GM23248 (cell line): ENCODE data around the gene FOXD2. TPM values are rescaled to one million over a fixed set of nuclear protein-coding genes. Genes with fewer than 3 reads are reported as not detected.

ENCODE experiments used
- DNase-seq: peaks from one replicate; pipeline ENCODE4 v3.0.0-alpha.2; 2015
- H2AFZ ChIP-seq: fragments of 200-600 bp; sonication (generic); 2 replicates; pipeline ENCODE4 v1.6.1; 2016; ENCODE audit warnings: antibody characterized with exemption
- H3F3A ChIP-seq: fragments of 200-600 bp; sonication (generic); 2 replicates; pipeline ENCODE4 v1.6.1; 2016; ENCODE audit warnings: mild to moderate bottlenecking, antibody characterized with exemption, mixed run types; ENCODE audit not compliant: insufficient read depth
- H3K27ac ChIP-seq: fragments of 200-600 bp; sonication (generic); 2 replicates; pipeline ENCODE4 v1.5.1; 2016; ENCODE audit warnings: mild to moderate bottlenecking
- H3K27me3 ChIP-seq: fragments of 200-600 bp; sonication (generic); replicated peaks from 2 replicates; pipeline ENCODE4 v1.6.1; 2016; ENCODE audit warnings: mild to moderate bottlenecking; ENCODE audit not compliant: insufficient read depth
- H3K36me3 ChIP-seq: fragments of 200-600 bp; sonication (generic); 2 replicates; pipeline ENCODE4 v1.6.1; 2016; ENCODE audit warnings: low read depth, mild to moderate bottlenecking
- H3K4me1 ChIP-seq: fragments of 200-600 bp; sonication (generic); 2 replicates; pipeline ENCODE4 v1.6.1; 2016; ENCODE audit warnings: mild to moderate bottlenecking; ENCODE audit not compliant: insufficient read depth
- H3K4me2 ChIP-seq: fragments of 200-600 bp; sonication (generic); one replicate; pipeline ENCODE4 v1.6.1; 2016; ENCODE audit warnings: mild to moderate bottlenecking; ENCODE audit not compliant: unreplicated experiment
- H3K4me3 ChIP-seq: fragments of 200-600 bp; sonication (generic); 2 replicates; pipeline ENCODE4 v1.5.1; 2016; ENCODE audit warnings: mild to moderate bottlenecking
- H3K79me2 ChIP-seq: fragments of 200-600 bp; sonication (generic); 2 replicates; pipeline ENCODE4 v1.6.1; 2016; ENCODE audit warnings: mild to moderate bottlenecking; ENCODE audit not compliant: insufficient read depth
- H3K9ac ChIP-seq: fragments of 200-600 bp; sonication (generic); 2 replicates; pipeline ENCODE4 v1.6.1; 2016; ENCODE audit warnings: mild to moderate bottlenecking
- H3K9me2 ChIP-seq: fragments of 200-600 bp; sonication (generic); 2 replicates; pipeline ENCODE4 v1.6.1; 2016; ENCODE audit warnings: mixed run types, mild to moderate bottlenecking, moderate library complexity; ENCODE audit not compliant: insufficient read depth
- H3K9me3 ChIP-seq: fragments of 200-600 bp; sonication (generic); one replicate; pipeline ENCODE4 v1.6.1; 2017; ENCODE audit warnings: low read depth
- H4K20me1 ChIP-seq: fragments of 200-600 bp; sonication (generic); 2 replicates; pipeline ENCODE4 v1.6.0; 2016; ENCODE audit not compliant: insufficient read depth
- EZH2 ChIP-seq: fragments of 200-600 bp; sonication (generic); IDR thresholded peaks from 2 replicates; pipeline ENCODE4 v1.6.1; 2018; ENCODE audit warnings: antibody characterized with exemption, mild to moderate bottlenecking; ENCODE audit not compliant: insufficient read depth, poor library complexity, severe bottlenecking
- EZH2phosphoT487 ChIP-seq: fragments of 200-600 bp; sonication (generic); IDR thresholded peaks from 2 replicates; pipeline ENCODE4 v1.6.1; 2018; ENCODE audit warnings: antibody characterized with exemption, moderate library complexity, mild to moderate bottlenecking, low read depth; ENCODE audit not compliant: insufficient read depth
- WGBS, 2 experiments: methylation state at CpG; one replicate each; pipeline ENCODE4 v1.1.6; 2015 to 2017; ENCODE audit warnings: low lambda C conversion rate in 2 of 2, low coverage in 1 of 2; ENCODE audit errors: missing lambda C conversion rate in 2 of 2; 5-methylcytosine and 5-hydroxymethylcytosine counted together
- in situ Hi-C: fragments of 300-500 bp; cut with MboI; formaldehyde crosslinking; loops from 2 replicates; pipeline ENCODE4 v1.15.0; 2020
- polyA plus RNA-seq: library from polyadenylated mRNA; unstranded; fragments of >200 nt; fragmentation: Nextera tagmentation; extraction: Ambion mirVana; gene quantifications from 2 replicates; pipeline ENCODE4 v1.2.1, GENCODE V29; 2016
- total RNA-seq: library from RNA; depleted of rRNA; stranded (reverse); fragments of >200 nt; shearing (Covaris generic); gene quantifications from 2 replicates; pipeline ENCODE4 v1.2.3, GENCODE V29; 2014

Gene FOXD2
- total and polyA plus RNA-seq, 2 experiments from 2014 or later = 0.20 to 0.43 TPM

DNA sequence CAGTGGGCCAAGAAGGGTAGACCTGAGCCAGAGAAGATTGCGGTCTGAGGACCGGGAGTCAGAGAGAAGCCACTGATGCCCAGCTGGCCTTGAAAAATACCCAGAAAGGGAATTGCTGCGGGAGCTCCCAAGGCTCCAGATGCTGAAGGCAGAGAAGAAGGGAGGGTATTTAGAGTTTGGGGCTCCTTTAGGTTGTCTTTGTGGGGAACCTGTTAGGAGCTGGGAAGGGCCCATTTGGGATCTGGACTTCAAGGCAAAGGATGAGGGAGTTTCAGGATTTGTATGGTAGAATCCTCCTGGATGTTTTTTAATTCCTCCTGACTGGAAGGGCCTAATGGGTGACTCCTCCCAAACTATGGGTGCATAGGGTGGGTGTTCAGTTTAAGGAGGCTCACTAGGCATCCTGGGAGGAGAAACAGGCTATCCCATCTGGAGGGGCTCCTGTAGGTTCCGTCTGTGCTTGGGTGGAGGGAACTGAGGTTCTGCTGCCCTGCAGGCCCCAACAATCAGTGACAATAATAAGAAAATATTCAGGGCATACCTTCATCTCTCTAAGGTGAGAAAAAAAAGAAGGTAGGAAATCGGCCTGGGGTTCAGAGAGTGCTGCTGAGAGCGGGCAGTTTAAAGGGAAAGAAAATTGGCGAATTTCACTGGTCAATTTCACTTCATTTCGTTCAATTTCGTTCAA is 5.1 kb downstream of the FOXD2 start:
- 72 to 80% methylated on average over 9 of the region's 9 CpGs for WGBS, 2 experiments
- no peaks in the 10 kb centered on the region for H4K20me1 ChIP-seq
- no peak overlapping the region for H3K4me2 ChIP-seq
- H3K4me3 ChIP-seq = no peak overlapping the region
- in situ Hi-C loops = loop anchor here (10.0 kb wide), 1 partner anchor 262 kb away; no protein-coding TSS in a partner anchor
- no peak overlapping the region for H2AFZ ChIP-seq
- TF ChIP-seq EZH2phosphoT487 (no peak), EZH2 (no peak)
- H3K4me1 ChIP-seq = no peaks in the 10 kb centered on the region
- H3F3A ChIP-seq = no peaks in the 10 kb centered on the region
- H3K79me2 ChIP-seq = no peaks in the 10 kb centered on the region
- H3K36me3 ChIP-seq = no peaks in the 10 kb centered on the region
- H3K27ac ChIP-seq = no peak overlapping the region
- H3K27me3 ChIP-seq = peaks cover 66% of the 10 kb centered on the region
- no peaks in the 10 kb centered on the region for H3K9me2 ChIP-seq
- no peak for DNase-seq
- H3K9ac ChIP-seq = no peak overlapping the region
- H3K9me3 ChIP-seq = no peaks in the 10 kb centered on the region

- no peaks in the 10 kb centered on the region for H3K9me3 ChIP-seq
- no peaks in the 10 kb centered on the region for H3K4me1 ChIP-seq
- no peak overlapping the region for H3K27ac ChIP-seq
- no peak for TF ChIP-seq EZH2
- no peak for TF ChIP-seq EZH2phosphoT487
- WGBS, 2 experiments = 53 to 59% methylated on average over 34 to 45 of the region's 45 CpGs
- peaks cover 72% of the 10 kb centered on the region for H3K27me3 ChIP-seq
- H3F3A ChIP-seq = no peaks in the 10 kb centered on the region
- H3K9me2 ChIP-seq = no peaks in the 10 kb centered on the region
- no peaks in the 10 kb centered on the region for H3K36me3 ChIP-seq
- H3K4me2 ChIP-seq = no peak overlapping the region
- in situ Hi-C loops = loop anchor here (10.0 kb wide), 1 partner anchor 261 kb away; no protein-coding TSS in a partner anchor
- H3K9ac ChIP-seq = no peak overlapping the region
- no peak overlapping the region for H2AFZ ChIP-seq
- no peak for DNase-seq
- H3K79me2 ChIP-seq = no peaks in the 10 kb centered on the region
- no peak overlapping the region for H3K4me3 ChIP-seq
- H4K20me1 ChIP-seq = no peaks in the 10 kb centered on the region
Observed at GRCh38 chr1:47443530-47444296, 5.9 kb downstream of the FOXD2 start.

DNA sequence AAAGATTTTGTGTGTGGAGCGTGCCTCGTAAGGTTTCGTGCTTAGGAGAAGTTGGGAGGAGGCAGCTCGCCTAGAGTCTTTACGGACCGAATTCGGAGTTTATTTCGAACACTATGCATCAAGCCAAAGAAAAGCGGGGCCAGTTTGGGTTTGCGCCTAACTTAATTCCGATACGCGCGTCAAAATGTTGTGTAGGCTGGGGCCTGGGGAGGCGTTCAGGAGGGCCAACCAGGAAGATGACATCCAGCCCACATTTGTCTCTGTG is 6.4 kb downstream of the FOXD2 start:
- H2AFZ ChIP-seq = no peak overlapping the region
- H3K79me2 ChIP-seq = no peaks in the 10 kb centered on the region
- no peaks in the 10 kb centered on the region for H3K9me3 ChIP-seq
- H3K27me3 ChIP-seq = peaks cover 78% of the 10 kb centered on the region
- WGBS, 2 experiments = 41 to 46% methylated on average over 12 to 15 of the region's 15 CpGs
- H3K4me2 ChIP-seq = peak overlapping the region; percentile 54
- no peaks in the 10 kb centered on the region for H3K9me2 ChIP-seq
- no peak for DNase-seq
- no peak for TF ChIP-seq EZH2phosphoT487
- no peak for TF ChIP-seq EZH2
- in situ Hi-C loops = loop anchor here (10.0 kb wide), 1 partner anchor 261 kb away; no protein-coding TSS in a partner anchor
- no peaks in the 10 kb centered on the region for H3K4me1 ChIP-seq
- peak overlapping the region; percentile 40 for H3K4me3 ChIP-seq
- no peaks in the 10 kb centered on the region for H4K20me1 ChIP-seq
- no peak overlapping the region for H3K27ac ChIP-seq
- no peaks in the 10 kb centered on the region for H3K36me3 ChIP-seq
- no peaks in the 10 kb centered on the region for H3F3A ChIP-seq
- H3K9ac ChIP-seq = no peak overlapping the region

DNA sequence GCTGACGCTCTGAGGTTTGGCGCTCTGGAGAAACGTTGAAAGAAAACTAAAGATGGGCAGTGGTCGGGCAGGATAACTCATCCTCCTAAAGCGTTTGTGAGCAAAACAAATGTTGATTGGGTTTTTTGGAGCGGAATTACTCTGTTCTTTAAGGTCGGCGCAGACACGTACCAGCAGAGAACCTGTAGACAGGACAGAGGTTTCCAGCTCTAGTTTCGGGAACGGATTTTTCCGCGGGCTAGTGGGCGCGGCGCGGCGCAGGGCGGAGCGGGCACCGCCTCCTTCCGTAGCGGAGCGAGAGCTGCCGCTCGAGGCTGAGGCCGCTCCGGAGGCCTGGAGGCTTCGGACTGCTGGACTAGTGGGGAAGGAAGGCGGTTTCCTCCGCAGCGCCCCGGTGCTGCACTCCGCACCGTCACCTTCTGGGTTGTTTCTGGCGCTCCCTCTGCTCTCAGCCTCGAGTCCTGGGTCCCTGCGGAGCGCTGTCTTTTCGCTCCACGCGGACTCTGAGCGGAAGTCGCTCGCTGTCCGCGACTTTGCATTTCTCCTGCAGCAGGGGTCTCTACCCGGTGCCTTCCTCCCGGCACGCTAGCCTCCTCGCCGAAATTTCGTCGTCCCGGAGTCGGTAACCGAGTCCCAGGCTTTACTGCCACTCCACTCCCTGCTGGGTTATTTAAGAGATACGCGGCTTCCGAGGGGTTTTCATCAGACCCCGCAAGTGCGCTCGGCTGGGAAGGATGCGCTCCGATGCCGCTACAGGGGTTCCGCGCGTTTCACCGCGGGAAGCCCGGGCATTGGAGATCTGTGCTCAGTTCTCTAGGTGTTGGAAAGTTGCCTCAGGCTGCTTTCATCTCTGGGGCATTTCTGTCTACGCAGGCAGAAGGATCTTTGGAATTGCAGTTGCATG is 7.0 kb downstream of the FOXD2 start:
- 12 to 14% methylated on average over 72 of the region's 73 CpGs for WGBS, 2 experiments
- peak overlapping the region; percentile 58 for H2AFZ ChIP-seq

More for the DNA sequence above, 7.0 kb downstream of the FOXD2 start:
- no peaks in the 10 kb centered on the region for H3F3A ChIP-seq
- peak overlapping the region; percentile 54 for H3K4me2 ChIP-seq
- no peaks in the 10 kb centered on the region for H3K79me2 ChIP-seq
- no peaks in the 10 kb centered on the region for H4K20me1 ChIP-seq
- no peaks in the 10 kb centered on the region for H3K4me1 ChIP-seq
- H3K27me3 ChIP-seq = peaks cover 83% of the 10 kb centered on the region
- H3K4me3 ChIP-seq = peak overlapping the region; percentile 40
- H3K9me2 ChIP-seq = no peaks in the 10 kb centered on the region
- H3K27ac ChIP-seq = no peak overlapping the region
- H3K9me3 ChIP-seq = no peaks in the 10 kb centered on the region
- H3K9ac ChIP-seq = no peak overlapping the region
- in situ Hi-C loops = loop anchor here (10.0 kb wide), 1 partner anchor 260 kb away; no protein-coding TSS in a partner anchor
- H3K36me3 ChIP-seq = no peaks in the 10 kb centered on the region
- TF ChIP-seq EZH2phosphoT487 (peak; percentile 79; the same call in 1 of the 2 replicates), EZH2 (peak; percentile 95)
- DNase-seq = peak; percentile 42
